Caco-2 (cell line): ENCODE results near the gene KLHL8. TPM values are rescaled to one million over a fixed set of nuclear protein-coding genes. Genes with fewer than 3 reads are reported as not detected.

ENCODE experiments used
- BruUV-seq: library from RNA; stranded (reverse); fragments of 400-500 nt; replicated peaks from 2 replicates; lab custom pipeline; 2021; lab: Mats Ljungman, UMichigan
- CTCF ChIA-PET: fragments of 300-600 bp; sonication (Branson Sonifier 250); formaldehyde crosslinking; loops from one replicate; lab custom pipeline; 2022; ENCODE audit warnings: antibody characterized with exemption; lab: Charles Lee
- POLR2A ChIA-PET: fragments of 300-600 bp; sonication (Branson Sonifier 250); formaldehyde crosslinking; loops from one replicate; lab custom pipeline; 2022; ENCODE audit warnings: antibody characterized with exemption; lab: Charles Lee
- DNase-seq, 2 experiments: peaks; one replicate each; pipeline versions ENCODE4 v3.0.0 to v3.0.0-alpha.2; 2020 to 2022
- H3K27me3 ChIP-seq: replicated peaks from 2 replicates; pipeline ENCODE4 v1.6.0; 2011; ENCODE audit warnings: low read length; ENCODE audit not compliant: control insufficient read depth, insufficient read depth
- H3K36me3 ChIP-seq: 2 replicates; pipeline ENCODE4 v1.5.1; 2011; ENCODE audit warnings: low read length; ENCODE audit not compliant: control insufficient read depth, insufficient read depth
- H3K4me1 ChIP-seq: fragments of 250-450 bp; sonication (Bioruptor Pico); 2 replicates; pipeline ENCODE4 v1.5.1; 2020; ENCODE audit warnings: mild to moderate bottlenecking
- H3K4me3 ChIP-seq: 2 replicates; pipeline ENCODE4 v1.5.1; 2011; ENCODE audit warnings: low read depth, mild to moderate bottlenecking, control low read depth, low read length
- H3K9me3 ChIP-seq: fragments of 250-450 bp; sonication (Bioruptor Pico); 2 replicates; pipeline ENCODE4 v1.5.1; 2020; ENCODE audit warnings: mild to moderate bottlenecking, moderate library complexity
- H3K27ac Mint-ChIP-seq: one replicate; pipeline ENCODE4 v1.8.0; 2022; ENCODE audit warnings: mixed read lengths; ENCODE audit not compliant: unreplicated experiment
- H3K27me3 Mint-ChIP-seq: one replicate; pipeline ENCODE4 v1.8.0; 2022; ENCODE audit warnings: mixed read lengths; ENCODE audit not compliant: insufficient read depth, unreplicated experiment
- H3K36me3 Mint-ChIP-seq: one replicate; pipeline ENCODE4 v1.8.0; 2022; ENCODE audit warnings: mild to moderate bottlenecking, mixed read lengths; ENCODE audit not compliant: insufficient read depth, unreplicated experiment
- H3K4me1 Mint-ChIP-seq: one replicate; pipeline ENCODE4 v1.8.0; 2022; ENCODE audit warnings: low read depth, mixed read lengths; ENCODE audit not compliant: unreplicated experiment
- H3K4me3 Mint-ChIP-seq: one replicate; pipeline ENCODE4 v1.8.0; 2022; ENCODE audit warnings: mild to moderate bottlenecking, moderate library complexity, mixed read lengths; ENCODE audit not compliant: unreplicated experiment
- H3K9me3 Mint-ChIP-seq: one replicate; pipeline ENCODE4 v1.8.0; 2022; ENCODE audit warnings: mixed read lengths; ENCODE audit not compliant: unreplicated experiment
- CTCF ChIP-seq, 2 experiments: fragments of 200-600 bp in 1 of 2; IDR thresholded peaks; 1 replicate in 1 of 2; 2 replicates in 1 of 2; pipeline versions ENCODE4 v1.5.1 to v1.8.0; 2011 to 2022; ENCODE audit warnings: antibody characterized with exemption in 1 of 2, control low read depth in 1 of 2, inconsistent platforms in 1 of 2, low read depth in 1 of 2, low read length in 1 of 2, mild to moderate bottlenecking in 1 of 2, moderate library complexity in 1 of 2; ENCODE audit not compliant: insufficient read depth in 1 of 2, severe bottlenecking in 1 of 2, unreplicated experiment in 1 of 2
- intact Hi-C: fragments of 100-400 bp; cut with micrococcal nuclease; formaldehyde crosslinking; loops from one replicate; pipeline ENCODE4 v1.10.0; 2022; ENCODE audit not compliant: unreplicated experiment
- total RNA-seq: library from RNA; stranded (reverse); gene quantifications from 2 replicates; pipeline ENCODE4 v1.2.3, GENCODE V29; 2022

The KLHL8 gene
- total RNA-seq, 1 experiment from 2014 or later, result 27.7 TPM

- ChIA-PET CTCF (no interaction called here), POLR2A (no interaction called here)
- no peaks in the 10 kb centered on the region; the same call in 1 of the 2 replicates for H3K36me3 ChIP-seq
- Mint-ChIP-seq H3K27ac (no peak overlapping the region), H3K27me3 (no peaks in the 10 kb centered on the region), H3K4me1 (no peaks in the 10 kb centered on the region), H3K4me3 (no peak overlapping the region), H3K36me3 (no peaks in the 10 kb centered on the region), H3K9me3 (no peaks in the 10 kb centered on the region)
- no peaks in the 10 kb centered on the region for H3K27me3 ChIP-seq
- no peak for DNase-seq
- no peaks in the 10 kb centered on the region for H3K9me3 ChIP-seq
- no peak overlapping the region for H3K4me3 ChIP-seq
- intact Hi-C loops, result no loop called here
- BruUV-seq, result no TSS peak
- no peak for TF ChIP-seq CTCF (IDR thresholded peaks at IDR 0.05; ENCODE audit: insufficient read depth in 1 of 2, low read depth in 1 of 2, low read length in 1 of 2, severe bottlenecking in 1 of 2, unreplicated experiment in 1 of 2)
- H3K4me1 ChIP-seq, result no peaks in the 10 kb centered on the region; the same call in none of the 2 replicates
These were observed 23.5 kb downstream of the KLHL8 start for GRCh38 chr4:87196927-87197326.

- TF ChIP-seq CTCF (IDR thresholded peaks at IDR 0.05; ENCODE audit: insufficient read depth in 1 of 2, low read depth in 1 of 2, low read length in 1 of 2, severe bottlenecking in 1 of 2, unreplicated experiment in 1 of 2), result no peak
- DNase-seq, result no peak
- POLR2A ChIA-PET, result no interaction called here
- Histone ChIP-seq H3K4me1 (no peaks in the 10 kb centered on the region; the same call in none of the 2 replicates), H3K36me3 (no peaks in the 10 kb centered on the region; the same call in 1 of the 2 replicates), H3K9me3 (no peaks in the 10 kb centered on the region), H3K4me3 (no peak overlapping the region), H3K27me3 (no peaks in the 10 kb centered on the region)
- H3K27me3 Mint-ChIP-seq, result no peaks in the 10 kb centered on the region
- intact Hi-C loops, result no loop called here
- H3K4me1 Mint-ChIP-seq, result no peaks in the 10 kb centered on the region
- no TSS peak for BruUV-seq
- H3K36me3 Mint-ChIP-seq, result no peaks in the 10 kb centered on the region
- no peak overlapping the region for H3K27ac Mint-ChIP-seq
- no peaks in the 10 kb centered on the region for H3K9me3 Mint-ChIP-seq
- CTCF ChIA-PET, result no interaction called here
- H3K4me3 Mint-ChIP-seq, result no peak overlapping the region
These were observed 24.3 kb downstream of the KLHL8 start for GRCh38 chr4:87196146-87196545.

- Histone ChIP-seq H3K27me3 (no peaks in the 10 kb centered on the region), H3K36me3 (no peaks in the 10 kb centered on the region; the same call in 1 of the 2 replicates), H3K4me3 (no peak overlapping the region), H3K4me1 (no peaks in the 10 kb centered on the region; the same call in none of the 2 replicates), H3K9me3 (no peaks in the 10 kb centered on the region)
- Mint-ChIP-seq H3K27me3 (no peaks in the 10 kb centered on the region), H3K27ac (no peak overlapping the region), H3K4me3 (no peak overlapping the region), H3K9me3 (no peaks in the 10 kb centered on the region), H3K36me3 (no peaks in the 10 kb centered on the region), H3K4me1 (peaks cover under 1% of the 10 kb centered on the region)
- BruUV-seq, result no TSS peak
- no peak for DNase-seq
- TF ChIP-seq CTCF (IDR thresholded peaks at IDR 0.05; ENCODE audit: insufficient read depth in 1 of 2, low read depth in 1 of 2, low read length in 1 of 2, severe bottlenecking in 1 of 2, unreplicated experiment in 1 of 2), result no peak
- intact Hi-C loops, result loop anchor here (1.0 kb wide), 1 partner anchor 34 kb away; no protein-coding TSS in a partner anchor
- CTCF ChIA-PET, result no interaction called here
- POLR2A ChIA-PET, result no interaction called here
These were observed 26.3 kb downstream of the KLHL8 start for GRCh38 chr4:87193958-87194675.
